ENCODE results near the gene KCNA3. TPM values are rescaled to one million over a fixed set of nuclear protein-coding genes. Genes with fewer than 3 reads are reported as not detected.

KCNA3 gene
- total and polyA plus RNA-seq, 9 of the 15 experiments (the other 6 are each of a cell fraction or from before 2014, with no cell fraction given), result not detected

DNA sequence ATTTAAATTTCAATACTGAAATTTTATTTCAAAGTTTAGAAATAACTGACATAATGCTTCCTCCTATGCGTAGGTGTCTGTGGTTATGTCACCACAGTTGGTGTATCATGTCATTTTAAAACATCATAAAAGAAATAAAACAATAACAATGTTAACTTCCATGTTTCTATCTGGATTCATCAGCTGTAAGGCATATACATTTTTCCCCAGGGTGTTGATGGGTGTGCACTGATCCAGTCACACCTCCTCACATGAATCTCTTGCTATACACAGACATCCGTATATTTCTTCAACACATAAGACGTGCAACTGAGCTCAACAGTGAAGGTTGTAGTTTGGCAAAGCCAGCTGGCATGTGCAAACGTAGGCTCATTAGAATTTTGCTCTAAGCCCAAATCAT lies 6.2 kb downstream of the KCNA3 start (continued):
- TF ChIP-seq, protein P1, sequence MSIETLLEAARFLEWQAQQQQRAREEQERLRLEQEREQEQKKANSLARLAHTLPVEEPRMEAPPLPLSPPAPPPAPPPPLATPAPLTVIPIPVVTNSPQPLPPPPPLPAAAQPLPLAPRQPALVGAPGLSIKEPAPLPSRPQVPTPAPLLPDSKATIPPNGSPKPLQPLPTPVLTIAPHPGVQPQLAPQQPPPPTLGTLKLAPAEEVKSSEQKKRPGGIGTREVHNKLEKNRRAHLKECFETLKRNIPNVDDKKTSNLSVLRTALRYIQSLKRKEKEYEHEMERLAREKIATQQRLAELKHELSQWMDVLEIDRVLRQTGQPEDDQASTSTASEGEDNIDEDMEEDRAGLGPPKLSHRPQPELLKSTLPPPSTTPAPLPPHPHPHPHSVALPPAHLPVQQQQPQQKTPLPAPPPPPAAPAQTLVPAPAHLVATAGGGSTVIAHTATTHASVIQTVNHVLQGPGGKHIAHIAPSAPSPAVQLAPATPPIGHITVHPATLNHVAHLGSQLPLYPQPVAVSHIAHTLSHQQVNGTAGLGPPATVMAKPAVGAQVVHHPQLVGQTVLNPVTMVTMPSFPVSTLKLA (conservative IDR thresholded peaks at IDR 0.05), result no peak
- no peak for TF ChIP-seq HDAC1 (IDR thresholded peaks at IDR 0.05)

DNA sequence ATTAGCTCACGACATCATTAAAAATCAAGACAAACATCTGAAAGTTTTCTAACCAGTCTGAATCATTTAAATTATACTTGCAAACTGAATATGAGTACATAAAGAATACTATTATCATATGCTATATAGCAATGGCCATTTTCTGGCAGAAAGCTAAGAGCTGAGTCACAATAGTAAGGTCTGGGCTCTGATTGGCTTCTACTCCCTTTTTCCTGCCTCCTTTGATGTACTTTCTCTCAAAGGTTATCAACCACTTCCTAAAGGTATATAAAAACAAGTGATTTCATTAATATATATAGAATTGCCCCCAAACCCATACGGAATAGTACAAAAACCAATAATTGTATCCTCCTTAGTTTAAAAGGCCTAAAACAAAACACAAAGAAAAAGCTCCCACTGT lies 7.0 kb downstream of the KCNA3 start:
- Histone ChIP-seq H3K36me3 (ENCODE audit: control insufficient read depth, insufficient read depth, low read length) (no peaks in the 10 kb centered on the region), H3K4me1 (replicated peaks in 1 of 2; ENCODE audit: control insufficient read depth in 2 of 2, insufficient read depth in 2 of 2, low read length in 2 of 2) (no peaks in the 10 kb centered on the region), H3K4me2 (ENCODE audit: insufficient read depth, low read length) (no peak overlapping the region), H4K20me1 (replicated peaks; ENCODE audit: control insufficient read depth, insufficient read depth, low read length) (no peaks in the 10 kb centered on the region), H3K9me1 (ENCODE audit: control insufficient read depth, insufficient read depth, low read length) (no peaks in the 10 kb centered on the region), H3K27ac (ENCODE audit: extremely low read depth, low read depth, low read length) (no peak overlapping the region), H2AFZ (ENCODE audit: low read depth, low read length) (no peak overlapping the region), H3K9ac (ENCODE audit: insufficient read depth in 1 of 2, low read depth in 2 of 2, low read length in 2 of 2) (no peak overlapping the region), H3K27me3 (ENCODE audit: control insufficient read depth in 2 of 2, insufficient read depth in 2 of 2, low read length in 2 of 2) (peaks cover 0 to under 1% of the 10 kb centered on the region in 2 experiments; a peak in 1 of 5 replicates), H3K79me2 (ENCODE audit: control insufficient read depth, insufficient read depth, low read length) (no peaks in the 10 kb centered on the region), H3K4me3 (no peak overlapping the region), H3K9me3 (replicated peaks; ENCODE audit: control insufficient read depth, insufficient read depth, low read depth, low read length) (no peaks in the 10 kb centered on the region)
- POLR2A ChIA-PET, result interaction anchor here (0.6 kb wide), 1 partner anchor 1467 kb away, joined by 3 read pairs; no protein-coding TSS in a partner anchor
- FAIRE-seq (no peak), ATAC-seq (no peak), DNase-seq (ENCODE audit: extremely low read depth in 1 of 4, low spot score in 3 of 4) (no peak)
- in situ Hi-C loops (cut with MboI), result no loop called here
- intact Hi-C loops (cut with micrococcal nuclease), result no loop called here
- CTCF ChIA-PET (ENCODE audit: low intra/inter-chr PET ratio), result no interaction called here
- 0% methylated on average over 2 of the region's 2 CpGs for WGBS (ENCODE audit: insufficient coverage, low coverage, missing lambda C conversion rate)
- BruUV-seq (replicated peaks), result no TSS peak
- TF ChIP-seq KDM5B (IDR thresholded peaks at IDR 0.05; ENCODE audit: insufficient replicate concordance, low read depth, low read length) (no peak), MCM3 (IDR thresholded peaks at IDR 0.05) (no peak), PHF8 (IDR thresholded peaks at IDR 0.05; ENCODE audit: borderline replicate concordance, low read length) (no peak), RBM22 (IDR thresholded peaks at IDR 0.05; ENCODE audit: low read depth, low read length, poor library complexity, severe bottlenecking) (no peak), SP1 (CRISPR knock-in tag; IDR thresholded peaks at IDR 0.05) (no peak), EP400 (IDR thresholded peaks at IDR 0.05) (no peak), JUN (IDR thresholded peaks at IDR 0.05; ENCODE audit: borderline replicate concordance, low read depth, low read length) (no peak), JUN (CRISPR knock-in tag; IDR thresholded peaks at IDR 0.05; ENCODE audit: borderline replicate concordance) (no peak), NCOA6 (IDR thresholded peaks at IDR 0.05) (no peak), SETDB1 (IDR thresholded peaks at IDR 0.05; ENCODE audit: low read length) (no peak), SMAD2 (IDR thresholded peaks at IDR 0.05; ENCODE audit: low read depth, low read length) (no peak), ZNF507 (tag; conservative IDR thresholded peaks at IDR 0.05) (no peak), SIRT6 (IDR thresholded peaks at IDR 0.05; ENCODE audit: low read depth, low read length) (no peak), SLC30A9 (CRISPR knock-in tag; IDR thresholded peaks at IDR 0.05) (no peak), NBN (IDR thresholded peaks at IDR 0.05; ENCODE audit: low read depth) (no peak)
- TF ChIP-seq, protein P2, sequence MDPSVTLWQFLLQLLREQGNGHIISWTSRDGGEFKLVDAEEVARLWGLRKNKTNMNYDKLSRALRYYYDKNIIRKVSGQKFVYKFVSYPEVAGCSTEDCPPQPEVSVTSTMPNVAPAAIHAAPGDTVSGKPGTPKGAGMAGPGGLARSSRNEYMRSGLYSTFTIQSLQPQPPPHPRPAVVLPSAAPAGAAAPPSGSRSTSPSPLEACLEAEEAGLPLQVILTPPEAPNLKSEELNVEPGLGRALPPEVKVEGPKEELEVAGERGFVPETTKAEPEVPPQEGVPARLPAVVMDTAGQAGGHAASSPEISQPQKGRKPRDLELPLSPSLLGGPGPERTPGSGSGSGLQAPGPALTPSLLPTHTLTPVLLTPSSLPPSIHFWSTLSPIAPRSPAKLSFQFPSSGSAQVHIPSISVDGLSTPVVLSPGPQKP (CRISPR knock-in tag; IDR thresholded peaks at IDR 0.05), result no peak
- TF ChIP-seq, protein P3, sequence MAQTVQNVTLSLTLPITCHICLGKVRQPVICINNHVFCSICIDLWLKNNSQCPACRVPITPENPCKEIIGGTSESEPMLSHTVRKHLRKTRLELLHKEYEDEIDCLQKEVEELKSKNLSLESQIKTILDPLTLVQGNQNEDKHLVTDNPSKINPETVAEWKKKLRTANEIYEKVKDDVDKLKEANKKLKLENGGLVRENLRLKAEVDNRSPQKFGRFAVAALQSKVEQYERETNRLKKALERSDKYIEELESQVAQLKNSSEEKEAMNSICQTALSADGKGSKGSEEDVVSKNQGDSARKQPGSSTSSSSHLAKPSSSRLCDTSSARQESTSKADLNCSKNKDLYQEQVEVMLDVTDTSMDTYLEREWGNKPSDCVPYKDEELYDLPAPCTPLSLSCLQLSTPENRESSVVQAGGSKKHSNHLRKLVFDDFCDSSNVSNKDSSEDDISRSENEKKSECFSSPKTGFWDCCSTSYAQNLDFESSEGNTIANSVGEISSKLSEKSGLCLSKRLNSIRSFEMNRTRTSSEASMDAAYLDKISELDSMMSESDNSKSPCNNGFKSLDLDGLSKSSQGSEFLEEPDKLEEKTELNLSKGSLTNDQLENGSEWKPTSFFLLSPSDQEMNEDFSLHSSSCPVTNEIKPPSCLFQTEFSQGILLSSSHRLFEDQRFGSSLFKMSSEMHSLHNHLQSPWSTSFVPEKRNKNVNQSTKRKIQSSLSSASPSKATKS (CRISPR knock-in tag; IDR thresholded peaks at IDR 0.05), result no peak
